Measurements from ENCODE around the gene SLC16A9. TPM values are rescaled to one million over a fixed set of nuclear protein-coding genes. Genes with fewer than 3 reads are reported as not detected.

SLC16A9 gene
- total and polyA plus RNA-seq, 4 donors, result 0.70 to 6.0 (median 1.9) TPM

DNA sequence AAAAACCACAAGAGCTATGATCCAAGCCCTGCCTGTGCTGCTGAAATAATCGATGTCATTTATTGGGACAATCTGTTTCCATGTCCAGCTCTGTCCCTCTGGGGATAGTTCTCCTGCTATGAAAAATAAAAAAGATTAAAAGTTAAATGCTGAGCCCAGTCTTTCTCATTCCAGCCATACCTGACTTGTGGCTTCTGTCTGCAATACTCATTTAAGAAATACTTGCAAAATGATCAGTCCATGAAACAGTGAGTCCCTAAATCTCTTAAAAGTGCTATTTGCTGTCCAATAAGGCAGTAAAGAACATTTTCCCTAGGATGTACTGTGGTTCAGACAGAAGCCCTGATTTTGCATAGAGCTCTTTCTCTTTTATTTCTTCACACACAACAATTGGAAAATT, 91.7 kb downstream of the SLC16A9 start:
- DNase-seq (no peak), ATAC-seq (ENCODE audit: insufficient read depth, low FRiP score) (no peak)
- Histone ChIP-seq H3K27me3 (ENCODE audit: control insufficient read depth in 3 of 3, insufficient read depth in 3 of 3, low read length in 2 of 3) (no peaks in the 10 kb centered on the region), H3K27ac (ENCODE audit: low read depth in 1 of 2, low read length in 1 of 2) (no peak overlapping the region), H3K4me3 (no peak overlapping the region), H3K36me3 (ENCODE audit: control insufficient read depth in 4 of 4, insufficient read depth in 4 of 4, low read length in 4 of 4) (no peaks in the 10 kb centered on the region), H3K9me3 (ENCODE audit: control insufficient read depth in 4 of 4, insufficient read depth in 3 of 4, low read length in 3 of 4) (no peaks in the 10 kb centered on the region), H3K4me1 (ENCODE audit: control insufficient read depth in 5 of 5, insufficient read depth in 5 of 5, low read length in 5 of 5) (peaks cover 0 to 12% (median 0%) of the 10 kb centered on the region in 5 donors), H3K9ac (ENCODE audit: insufficient read depth in 1 of 2, low read length in 2 of 2) (no peak overlapping the region)
- 70 to 97% methylated on average over 1 of the region's 1 CpG for WGBS, 2 donors
- TF ChIP-seq, protein P1, sequence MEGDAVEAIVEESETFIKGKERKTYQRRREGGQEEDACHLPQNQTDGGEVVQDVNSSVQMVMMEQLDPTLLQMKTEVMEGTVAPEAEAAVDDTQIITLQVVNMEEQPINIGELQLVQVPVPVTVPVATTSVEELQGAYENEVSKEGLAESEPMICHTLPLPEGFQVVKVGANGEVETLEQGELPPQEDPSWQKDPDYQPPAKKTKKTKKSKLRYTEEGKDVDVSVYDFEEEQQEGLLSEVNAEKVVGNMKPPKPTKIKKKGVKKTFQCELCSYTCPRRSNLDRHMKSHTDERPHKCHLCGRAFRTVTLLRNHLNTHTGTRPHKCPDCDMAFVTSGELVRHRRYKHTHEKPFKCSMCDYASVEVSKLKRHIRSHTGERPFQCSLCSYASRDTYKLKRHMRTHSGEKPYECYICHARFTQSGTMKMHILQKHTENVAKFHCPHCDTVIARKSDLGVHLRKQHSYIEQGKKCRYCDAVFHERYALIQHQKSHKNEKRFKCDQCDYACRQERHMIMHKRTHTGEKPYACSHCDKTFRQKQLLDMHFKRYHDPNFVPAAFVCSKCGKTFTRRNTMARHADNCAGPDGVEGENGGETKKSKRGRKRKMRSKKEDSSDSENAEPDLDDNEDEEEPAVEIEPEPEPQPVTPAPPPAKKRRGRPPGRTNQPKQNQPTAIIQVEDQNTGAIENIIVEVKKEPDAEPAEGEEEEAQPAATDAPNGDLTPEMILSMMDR (IDR thresholded peaks at IDR 0.05; ENCODE audit: control extremely low read depth, extremely low read depth), result no peak

DNA sequence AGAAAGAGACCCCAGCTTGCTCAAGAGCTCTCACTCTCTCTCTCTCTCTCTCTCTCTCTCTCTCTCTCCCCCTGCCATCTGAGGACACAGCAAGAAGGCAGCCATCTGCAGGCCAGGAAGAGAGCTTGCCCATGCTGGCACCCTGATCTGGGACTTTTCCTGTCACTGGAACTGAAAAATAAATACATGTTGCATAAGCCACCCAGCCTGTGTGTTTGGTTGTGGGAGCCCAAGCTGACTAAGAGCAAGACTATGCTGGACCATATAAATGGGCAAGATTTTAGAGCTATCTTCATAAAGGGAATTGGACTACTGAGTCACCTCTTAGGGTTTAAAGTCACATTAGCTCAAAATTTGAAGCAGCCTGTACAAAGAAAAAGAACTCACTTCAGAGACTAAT, 98.6 kb downstream of the SLC16A9 start:
- ATAC-seq (ENCODE audit: insufficient read depth, low FRiP score) (no peak), DNase-seq (no peak)
- no peak overlapping the region for H3K4me3 ChIP-seq
- H3K27ac ChIP-seq (ENCODE audit: low read depth in 1 of 2, low read length in 1 of 2), result no peak overlapping the region
- H3K9me3 ChIP-seq (ENCODE audit: control insufficient read depth in 4 of 4, insufficient read depth in 3 of 4, low read length in 3 of 4), result no peaks in the 10 kb centered on the region
- no peaks in the 10 kb centered on the region for H3K36me3 ChIP-seq (ENCODE audit: control insufficient read depth in 4 of 4, insufficient read depth in 4 of 4, low read length in 4 of 4)
- H3K9ac ChIP-seq (ENCODE audit: insufficient read depth in 1 of 2, low read length in 2 of 2), result no peak overlapping the region
- TF ChIP-seq, protein P1 (IDR thresholded peaks at IDR 0.05; ENCODE audit: control extremely low read depth, extremely low read depth), result no peak
- H3K4me1 ChIP-seq (ENCODE audit: control insufficient read depth in 5 of 5, insufficient read depth in 5 of 5, low read length in 5 of 5), result peaks cover 0 to 2% (median 0%) of the 10 kb centered on the region in 5 donors
- H3K27me3 ChIP-seq (ENCODE audit: control insufficient read depth in 3 of 3, insufficient read depth in 3 of 3, low read length in 2 of 3), result no peaks in the 10 kb centered on the region

DNA sequence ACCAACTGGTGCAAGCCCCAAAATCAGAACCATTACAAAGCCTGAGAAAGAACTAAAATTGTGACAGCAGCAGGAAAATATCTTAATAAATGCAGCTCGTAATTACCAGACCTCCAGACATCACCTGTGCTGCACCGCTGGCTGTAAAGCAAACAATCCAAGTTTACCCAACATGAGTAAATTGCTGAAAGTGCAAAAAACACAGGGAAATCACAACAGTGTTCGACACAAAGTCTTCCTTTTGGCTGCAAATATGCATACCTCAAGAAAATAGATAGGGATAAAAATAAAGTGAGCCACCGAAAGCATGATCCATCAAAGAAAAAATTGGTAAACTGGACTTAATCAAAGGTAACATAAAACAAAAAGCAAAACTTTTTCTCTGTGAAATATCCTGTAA, 101.7 kb downstream of the SLC16A9 start:
- ATAC-seq (ENCODE audit: insufficient read depth, low FRiP score), result no peak
- Histone ChIP-seq H3K4me3 (no peak overlapping the region), H3K4me1 (ENCODE audit: control insufficient read depth in 5 of 5, insufficient read depth in 5 of 5, low read length in 5 of 5) (peaks cover 0 to 2% (median 0%) of the 10 kb centered on the region in 5 donors), H3K27me3 (ENCODE audit: control insufficient read depth in 3 of 3, insufficient read depth in 3 of 3, low read length in 2 of 3) (no peaks in the 10 kb centered on the region), H3K36me3 (ENCODE audit: control insufficient read depth in 4 of 4, insufficient read depth in 4 of 4, low read length in 4 of 4) (no peaks in the 10 kb centered on the region), H3K27ac (ENCODE audit: low read depth in 1 of 2, low read length in 1 of 2) (no peak overlapping the region), H3K9me3 (ENCODE audit: control insufficient read depth in 4 of 4, insufficient read depth in 3 of 4, low read length in 3 of 4) (no peaks in the 10 kb centered on the region), H3K9ac (ENCODE audit: insufficient read depth in 1 of 2, low read length in 2 of 2) (no peak overlapping the region)
- 80 to 83% methylated on average over 4 of the region's 4 CpGs for WGBS, 2 donors
- TF ChIP-seq, protein P1 (IDR thresholded peaks at IDR 0.05; ENCODE audit: control extremely low read depth, extremely low read depth), result no peak
- DNase-seq, result no peak

DNA sequence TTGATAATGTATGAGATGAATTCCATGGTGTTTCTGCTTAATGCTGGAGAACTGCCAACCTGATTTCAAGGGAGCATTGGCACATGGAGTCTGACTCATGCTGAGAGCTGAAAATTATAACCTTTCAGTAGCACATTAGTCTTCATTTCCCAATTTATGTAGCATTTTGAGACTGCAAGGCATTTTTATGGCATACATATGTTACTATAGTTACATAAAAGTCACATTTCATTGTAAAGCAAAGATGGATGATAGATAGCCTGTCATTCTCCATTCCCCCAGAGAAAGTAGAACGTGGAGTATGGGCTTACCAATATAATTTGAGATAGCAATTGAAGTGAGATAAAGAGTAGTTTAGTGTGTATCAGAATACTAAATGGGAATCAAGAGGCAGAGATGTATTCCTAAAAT, 103.1 kb downstream of the SLC16A9 start:
- Histone ChIP-seq H3K9ac (ENCODE audit: insufficient read depth in 1 of 2, low read length in 2 of 2) (no peak overlapping the region), H3K9me3 (ENCODE audit: control insufficient read depth in 4 of 4, insufficient read depth in 3 of 4, low read length in 3 of 4) (no peaks in the 10 kb centered on the region)
- WGBS, 2 donors, result 86% methylated on average over 1 of the region's 1 CpG

More for the DNA sequence above, 103.1 kb downstream of the SLC16A9 start:
- Histone ChIP-seq H3K27ac (ENCODE audit: low read depth in 1 of 2, low read length in 1 of 2) (no peak overlapping the region), H3K4me3 (no peak overlapping the region), H3K4me1 (ENCODE audit: control insufficient read depth in 5 of 5, insufficient read depth in 5 of 5, low read length in 5 of 5) (peaks cover 0 to 2% (median 0%) of the 10 kb centered on the region in 5 donors), H3K27me3 (ENCODE audit: control insufficient read depth in 3 of 3, insufficient read depth in 3 of 3, low read length in 2 of 3) (no peaks in the 10 kb centered on the region), H3K36me3 (ENCODE audit: control insufficient read depth in 4 of 4, insufficient read depth in 4 of 4, low read length in 4 of 4) (no peaks in the 10 kb centered on the region)
- no peak for ATAC-seq (ENCODE audit: insufficient read depth, low FRiP score)
- peak in 1 of 3 donors; percentile 37 for DNase-seq
- TF ChIP-seq, protein P1 (IDR thresholded peaks at IDR 0.05; ENCODE audit: control extremely low read depth, extremely low read depth), result no peak

Data from lung (tissue), 12 donors.